GF-D8 (cell line): ENCODE data around the gene INTS4.
"Not testable (repeated sequence)": the region's sequence is repeated elsewhere in the genome, so short reads cannot be mapped to it uniquely, and the experiment has no call there.

ENCODE experiments used
- DNase-seq: peaks from one replicate; lab custom pipeline; 2025; lab: John Stamatoyannopoulos, UW

INTS4 gene

GRCh38 chr11:77958583-77959177 lies 35.8 kb downstream of the INTS4 start:
- DNase-seq: not testable (repeated sequence)

GRCh38 chr11:77943296-77943695 lies 51.2 kb downstream of the INTS4 start:
- not testable (repeated sequence) for DNase-seq

- DNase-seq: not testable (repeated sequence)
These were observed 52.0 kb downstream of the INTS4 start for GRCh38 chr11:77942465-77942864.

DNA sequence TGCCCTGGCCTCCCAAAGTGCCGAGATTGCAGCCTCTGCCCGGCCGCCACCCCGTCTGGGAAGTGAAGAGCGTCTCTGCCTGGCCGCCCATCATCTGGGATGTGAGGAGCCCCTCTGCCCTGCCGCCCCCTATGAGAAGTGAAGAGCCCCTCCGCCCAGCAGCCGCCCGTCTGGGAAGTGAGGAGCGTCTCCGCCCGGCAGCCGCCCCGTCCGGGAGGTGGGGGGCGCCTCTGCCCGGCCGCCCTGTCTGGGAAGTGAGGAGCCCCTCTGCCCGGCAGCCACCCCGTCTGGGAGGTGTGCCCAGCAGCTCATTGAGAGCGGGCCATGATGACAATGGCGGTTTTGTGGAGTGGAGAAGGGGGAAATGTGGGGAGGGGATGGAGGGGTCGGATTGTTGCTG lies 60.9 kb downstream of the INTS4 start:
- not testable (repeated sequence) for DNase-seq

DNA sequence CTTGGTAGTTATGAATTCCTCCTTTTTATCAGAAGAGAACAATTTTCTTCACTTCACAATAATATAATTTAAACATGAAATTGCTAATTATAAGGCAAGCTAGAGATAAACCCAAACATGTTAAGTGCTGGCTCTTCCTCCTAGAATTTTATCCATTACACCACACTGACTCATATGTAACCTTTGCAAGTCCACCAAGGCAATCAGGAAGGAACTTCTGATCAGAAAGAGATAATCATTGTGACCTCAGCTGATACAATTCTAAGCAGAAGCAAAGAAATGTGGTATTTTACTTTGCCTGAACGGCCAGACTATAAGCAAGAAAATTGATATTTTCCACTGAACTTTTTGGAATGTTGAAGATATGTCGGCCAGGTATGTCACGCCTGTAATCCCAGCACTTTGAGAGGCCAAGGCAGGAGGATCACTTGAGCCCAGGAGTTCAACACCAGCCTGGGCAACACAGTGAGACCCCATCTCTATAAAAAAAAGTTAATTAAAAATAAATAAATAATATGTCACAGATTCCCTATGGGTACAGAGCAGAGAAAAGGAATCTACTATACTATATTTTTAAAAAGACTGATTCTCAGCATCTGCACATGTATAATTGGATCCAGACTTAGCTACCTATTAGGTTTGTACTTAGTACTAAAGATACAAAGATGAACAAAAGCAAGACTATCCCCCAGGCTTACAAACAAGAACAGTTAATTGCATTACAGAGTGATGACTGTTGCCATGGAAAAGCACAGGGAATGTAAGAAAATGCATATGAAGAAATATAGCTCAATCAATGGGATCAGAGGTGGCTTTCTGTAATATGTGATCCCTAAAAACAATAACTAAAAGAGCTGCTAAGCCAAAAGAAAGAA lies 63.9 kb downstream of the INTS4 start:
- DNase-seq: peak; percentile 31

GRCh38 chr11:77917713-77918112 lies 76.8 kb downstream of the INTS4 start:
- not testable (repeated sequence) for DNase-seq

GRCh38 chr11:77914307-77914791 lies 80.1 kb downstream of the INTS4 start:
- not testable (repeated sequence) for DNase-seq

- not testable (repeated sequence) for DNase-seq
These were observed 80.7 kb downstream of the INTS4 start for GRCh38 chr11:77913608-77914306.

- DNase-seq: not testable (repeated sequence)
These were observed 83.6 kb downstream of the INTS4 start for GRCh38 chr11:77910828-77911227.

DNA sequence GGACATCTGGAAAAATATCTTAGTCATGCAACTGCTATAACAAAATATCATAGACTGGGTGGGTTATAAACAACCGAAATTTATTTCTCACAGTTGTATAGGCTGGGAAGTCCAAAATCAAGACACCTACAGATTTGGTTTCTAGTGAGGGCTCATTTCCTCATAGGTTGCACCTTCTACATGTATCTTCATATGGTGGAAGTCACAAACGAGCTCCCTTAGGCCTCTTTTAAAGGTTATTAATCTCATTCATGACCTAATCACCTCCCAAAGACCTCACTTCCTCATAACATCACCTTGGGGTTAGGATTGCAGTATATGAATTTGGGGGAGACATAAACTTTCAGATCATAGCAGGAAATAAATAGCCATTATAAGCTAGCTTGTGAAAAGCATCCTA lies 85.2 kb downstream of the INTS4 start:
- DNase-seq: no peak

GRCh38 chr11:77908835-77909234 lies 85.6 kb downstream of the INTS4 start:
- DNase-seq: no peak

GRCh38 chr11:77894949-77895348 lies 99.5 kb downstream of the INTS4 start:
- DNase-seq: not testable (repeated sequence)

- DNase-seq: not testable (repeated sequence)
These were observed 102.8 kb downstream of the INTS4 start for GRCh38 chr11:77891703-77892102.

GRCh38 chr11:77891256-77891655 lies 103.2 kb downstream of the INTS4 start:
- DNase-seq: not testable (repeated sequence)

DNA sequence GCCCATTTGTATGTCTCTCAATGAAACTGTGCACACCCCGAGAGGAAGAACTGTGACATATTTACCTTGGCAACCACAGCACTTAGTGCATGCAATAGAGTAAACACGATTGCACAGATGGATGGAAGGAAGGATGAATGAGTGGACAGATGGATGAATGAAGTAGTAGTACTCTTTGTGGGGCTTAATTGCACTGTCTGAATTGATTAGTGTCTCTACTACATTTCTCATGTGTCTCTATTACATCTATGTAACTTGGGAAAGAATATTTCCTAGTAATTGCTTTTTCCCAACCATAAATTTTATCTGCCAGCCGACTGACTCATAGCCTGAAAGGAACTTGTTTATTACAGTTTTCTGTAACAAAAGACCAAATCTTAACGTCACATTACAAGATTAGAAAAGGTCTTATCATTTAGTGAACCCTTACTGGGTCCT lies 103.8 kb downstream of the INTS4 start:
- not testable (repeated sequence) for DNase-seq

DNA sequence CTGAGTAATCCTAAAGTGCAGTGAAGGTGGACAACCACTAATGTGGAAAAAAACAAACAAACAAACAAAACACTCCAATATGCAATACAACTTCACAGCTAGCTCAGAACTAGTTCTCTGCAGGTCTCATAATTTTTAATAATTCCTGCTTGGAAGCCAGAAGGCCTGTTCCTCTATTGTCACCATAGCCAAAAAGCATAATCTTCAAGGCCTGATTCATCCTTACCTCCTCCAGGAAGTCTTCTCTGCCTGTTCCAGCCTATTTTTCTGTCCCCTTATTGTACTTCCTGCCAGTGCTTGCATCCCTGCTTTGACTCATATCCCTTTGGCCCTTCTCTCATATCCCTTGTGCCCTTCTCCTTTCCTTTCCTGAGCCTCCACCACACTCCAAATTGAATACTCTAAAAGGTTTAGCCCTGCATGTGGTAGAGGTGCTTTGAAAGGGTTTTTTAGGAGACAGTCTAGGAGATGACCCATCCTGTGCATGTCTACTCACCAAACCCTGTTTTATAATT lies 104.3 kb downstream of the INTS4 start:
- not testable (repeated sequence) for DNase-seq

GRCh38 chr11:77889045-77889444 lies 105.4 kb downstream of the INTS4 start:
- DNase-seq: not testable (repeated sequence)

GRCh38 chr11:77886401-77886800 lies 108.1 kb downstream of the INTS4 start:
- no peak for DNase-seq

DNA sequence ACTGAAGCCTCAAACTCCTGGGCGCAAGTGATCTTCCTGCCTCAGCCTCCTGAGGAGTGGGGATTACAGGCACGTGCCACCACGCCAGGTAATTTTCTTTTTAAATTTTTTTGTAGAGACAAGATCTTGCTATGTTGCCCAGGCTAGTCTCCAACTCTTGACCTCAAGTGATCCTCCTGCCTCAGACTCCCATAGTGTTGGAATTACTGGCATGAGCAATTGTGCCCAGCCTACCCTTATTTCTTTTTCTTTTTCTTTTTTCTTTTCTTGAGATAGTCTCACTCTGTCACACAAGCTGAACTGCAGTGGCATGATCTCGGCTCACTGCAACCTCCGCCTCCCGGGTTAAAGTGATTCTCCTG lies 109.7 kb downstream of the INTS4 start:
- DNase-seq: no peak

- DNase-seq: peak; percentile 33
These were observed 110.2 kb downstream of the INTS4 start for GRCh38 chr11:77884186-77884828.

GRCh38 chr11:77883775-77884174 lies 110.7 kb downstream of the INTS4 start:
- DNase-seq: no peak

DNA sequence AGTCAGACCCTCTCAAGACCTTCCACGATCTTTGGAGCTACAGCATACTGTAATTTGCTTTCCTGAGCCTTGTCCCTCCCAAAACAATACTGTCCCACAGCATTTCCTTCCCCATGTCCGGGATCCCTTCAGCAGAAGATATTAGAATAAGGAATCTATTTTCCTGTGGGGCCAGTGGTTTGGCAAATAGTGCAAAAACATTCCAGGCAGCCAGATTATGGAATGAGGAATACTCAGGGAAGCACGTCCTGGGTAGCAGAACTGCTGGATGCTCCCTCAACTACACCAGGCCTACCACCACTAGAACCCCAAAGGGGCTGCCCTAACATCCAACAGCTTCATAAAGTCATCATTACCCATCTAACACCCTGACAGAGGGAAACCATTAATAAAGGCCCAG lies 112.1 kb downstream of the INTS4 start:
- DNase-seq: no peak
